22Rv1 (cell line): ENCODE data around the gene CNTNAP2.

Source experiments
- ZFX ChIP-seq: fragments of 450-650 bp; IDR thresholded peaks from 2 replicates; pipeline ENCODE4 v1.6.1; 2017; ENCODE audit warnings: antibody characterized with exemption, borderline replicate concordance
- TF ChIP-seq, protein P1 (sequence below): fragments of 450-650 bp; IDR thresholded peaks from 2 replicates; pipeline ENCODE4 v1.5.1; 2017; ENCODE audit warnings: mild to moderate bottlenecking

DNA sequence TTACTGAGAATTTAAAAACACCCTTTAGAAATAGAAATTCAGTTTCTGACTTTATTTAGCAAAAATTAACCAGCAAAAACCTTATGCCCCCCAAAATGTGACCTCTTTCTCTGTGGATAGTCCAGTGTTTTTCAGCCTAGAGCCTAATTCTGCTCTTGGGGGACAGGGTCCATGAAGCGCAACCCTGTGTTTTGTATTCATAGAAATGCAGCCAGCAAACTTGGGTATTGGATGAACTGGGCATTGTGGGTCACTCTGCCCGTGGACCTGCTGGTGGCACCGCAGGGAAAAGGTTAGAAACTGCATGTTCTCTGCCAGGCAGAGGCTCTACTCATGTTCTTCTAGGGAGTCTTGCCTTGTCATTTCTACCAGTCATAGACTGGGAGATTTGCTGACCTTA lies 1686.5 kb downstream of the CNTNAP2 start:
- TF ChIP-seq, protein P1, sequence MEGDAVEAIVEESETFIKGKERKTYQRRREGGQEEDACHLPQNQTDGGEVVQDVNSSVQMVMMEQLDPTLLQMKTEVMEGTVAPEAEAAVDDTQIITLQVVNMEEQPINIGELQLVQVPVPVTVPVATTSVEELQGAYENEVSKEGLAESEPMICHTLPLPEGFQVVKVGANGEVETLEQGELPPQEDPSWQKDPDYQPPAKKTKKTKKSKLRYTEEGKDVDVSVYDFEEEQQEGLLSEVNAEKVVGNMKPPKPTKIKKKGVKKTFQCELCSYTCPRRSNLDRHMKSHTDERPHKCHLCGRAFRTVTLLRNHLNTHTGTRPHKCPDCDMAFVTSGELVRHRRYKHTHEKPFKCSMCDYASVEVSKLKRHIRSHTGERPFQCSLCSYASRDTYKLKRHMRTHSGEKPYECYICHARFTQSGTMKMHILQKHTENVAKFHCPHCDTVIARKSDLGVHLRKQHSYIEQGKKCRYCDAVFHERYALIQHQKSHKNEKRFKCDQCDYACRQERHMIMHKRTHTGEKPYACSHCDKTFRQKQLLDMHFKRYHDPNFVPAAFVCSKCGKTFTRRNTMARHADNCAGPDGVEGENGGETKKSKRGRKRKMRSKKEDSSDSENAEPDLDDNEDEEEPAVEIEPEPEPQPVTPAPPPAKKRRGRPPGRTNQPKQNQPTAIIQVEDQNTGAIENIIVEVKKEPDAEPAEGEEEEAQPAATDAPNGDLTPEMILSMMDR: no peak
- no peak for TF ChIP-seq ZFX
